ENCODE data around the gene ARHGEF17. TPM values are rescaled to one million over a fixed set of nuclear protein-coding genes. Genes with fewer than 3 reads are reported as not detected.
A peak's percentile ranks its signal among the peaks of the same experiment; 100 is the strongest.

Gene ARHGEF17
- total and polyA plus RNA-seq, 2 of the 13 experiments (the other 11 are each of a cell fraction or from before 2014, with no cell fraction given) = 10.7 to 28.8 TPM

DNA sequence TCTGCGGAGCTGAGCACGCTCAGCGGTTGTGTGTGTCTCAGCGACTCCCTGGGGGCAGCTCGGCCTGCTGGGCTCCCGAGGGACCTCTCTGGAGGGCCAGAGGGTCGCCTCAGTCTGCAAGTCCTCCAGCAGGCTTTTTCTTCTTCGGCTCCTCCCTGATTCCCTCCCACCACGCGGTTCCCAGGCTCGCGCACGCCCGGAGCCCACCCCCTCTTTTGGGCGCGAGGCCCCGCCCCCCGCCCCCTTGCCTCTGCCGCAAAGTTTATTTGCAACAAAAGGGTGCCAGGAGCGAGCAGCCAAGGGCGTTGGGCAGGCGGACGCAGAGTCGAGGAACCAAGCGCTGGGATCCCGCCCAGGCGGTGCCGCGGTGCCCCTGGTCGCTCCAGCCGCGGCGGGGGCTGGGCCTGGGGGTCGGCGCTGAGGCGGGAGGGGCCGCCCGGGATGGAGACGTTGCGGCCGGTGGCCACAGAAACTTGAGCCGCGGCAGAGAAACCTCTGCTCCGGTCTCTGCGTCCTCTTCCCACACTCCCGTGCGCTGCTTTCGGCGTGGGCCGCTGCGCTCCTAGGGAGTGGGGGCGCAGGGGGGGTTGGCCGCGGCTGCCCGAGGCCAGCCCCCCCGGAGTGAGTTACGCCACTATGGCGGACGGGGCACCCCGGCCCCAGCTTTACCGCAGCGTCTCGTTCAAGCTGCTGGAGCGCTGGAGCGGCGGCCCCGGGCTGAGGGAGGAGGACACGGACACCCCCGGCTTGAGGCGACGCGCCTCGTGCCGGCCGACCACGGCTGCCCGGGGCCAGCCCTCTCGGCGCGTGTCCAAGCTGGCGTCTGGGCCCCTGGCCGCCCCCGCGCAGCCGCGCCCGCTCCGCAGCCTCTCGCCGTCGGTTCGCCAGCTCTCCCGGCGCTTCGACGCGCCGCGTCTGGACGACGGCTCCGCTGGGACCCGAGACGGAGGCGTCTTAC lies at the start of gene ARHGEF17 (continued):
- TF ChIP-seq ARID3A (IDR thresholded peaks at IDR 0.05; ENCODE audit: low read depth, low read length) (no peak), CENPX (CRISPR knock-in tag; IDR thresholded peaks at IDR 0.05) (no peak), CHD2 (IDR thresholded peaks at IDR 0.05; ENCODE audit: low read depth, low read length) (no peak), SALL2 (CRISPR knock-in tag; IDR thresholded peaks at IDR 0.05) (peak; percentile 52), TAF1 (CRISPR knock-in tag; IDR thresholded peaks at IDR 0.05) (peak; percentile 69; the same call in 1 of the 2 replicates), ZNF274 (CRISPR knock-in tag; IDR thresholded peaks at IDR 0.05) (no peak), ZNF773 (CRISPR knock-in tag; IDR thresholded peaks at IDR 0.05; ENCODE audit: borderline replicate concordance) (no peak; the same call in 1 of the 2 replicates), ZNF607 (CRISPR knock-in tag; IDR thresholded peaks at IDR 0.05; ENCODE audit: borderline replicate concordance) (peak; percentile 43; the same call in 1 of the 2 replicates), RFX1 (IDR thresholded peaks at IDR 0.05) (no peak), SMARCE1 (IDR thresholded peaks at IDR 0.05; ENCODE audit: borderline replicate concordance) (no peak), ZNF883 (CRISPR knock-in tag; IDR thresholded peaks at IDR 0.05; ENCODE audit: not compliant biosample characterization) (no peak), ZNF430 (CRISPR knock-in tag; IDR thresholded peaks at IDR 0.05) (no peak; the same call in 1 of the 2 replicates), MIXL1 (CRISPR knock-in tag; IDR thresholded peaks at IDR 0.05) (0 out of 2 replicates have a peak, but pooled peaks have one; percentile 12), ZZZ3 (CRISPR knock-in tag; IDR thresholded peaks at IDR 0.05; ENCODE audit: borderline replicate concordance) (no peak), ZNF343 (CRISPR knock-in tag; IDR thresholded peaks at IDR 0.05) (no peak)
- TF ChIP-seq, protein P1, sequence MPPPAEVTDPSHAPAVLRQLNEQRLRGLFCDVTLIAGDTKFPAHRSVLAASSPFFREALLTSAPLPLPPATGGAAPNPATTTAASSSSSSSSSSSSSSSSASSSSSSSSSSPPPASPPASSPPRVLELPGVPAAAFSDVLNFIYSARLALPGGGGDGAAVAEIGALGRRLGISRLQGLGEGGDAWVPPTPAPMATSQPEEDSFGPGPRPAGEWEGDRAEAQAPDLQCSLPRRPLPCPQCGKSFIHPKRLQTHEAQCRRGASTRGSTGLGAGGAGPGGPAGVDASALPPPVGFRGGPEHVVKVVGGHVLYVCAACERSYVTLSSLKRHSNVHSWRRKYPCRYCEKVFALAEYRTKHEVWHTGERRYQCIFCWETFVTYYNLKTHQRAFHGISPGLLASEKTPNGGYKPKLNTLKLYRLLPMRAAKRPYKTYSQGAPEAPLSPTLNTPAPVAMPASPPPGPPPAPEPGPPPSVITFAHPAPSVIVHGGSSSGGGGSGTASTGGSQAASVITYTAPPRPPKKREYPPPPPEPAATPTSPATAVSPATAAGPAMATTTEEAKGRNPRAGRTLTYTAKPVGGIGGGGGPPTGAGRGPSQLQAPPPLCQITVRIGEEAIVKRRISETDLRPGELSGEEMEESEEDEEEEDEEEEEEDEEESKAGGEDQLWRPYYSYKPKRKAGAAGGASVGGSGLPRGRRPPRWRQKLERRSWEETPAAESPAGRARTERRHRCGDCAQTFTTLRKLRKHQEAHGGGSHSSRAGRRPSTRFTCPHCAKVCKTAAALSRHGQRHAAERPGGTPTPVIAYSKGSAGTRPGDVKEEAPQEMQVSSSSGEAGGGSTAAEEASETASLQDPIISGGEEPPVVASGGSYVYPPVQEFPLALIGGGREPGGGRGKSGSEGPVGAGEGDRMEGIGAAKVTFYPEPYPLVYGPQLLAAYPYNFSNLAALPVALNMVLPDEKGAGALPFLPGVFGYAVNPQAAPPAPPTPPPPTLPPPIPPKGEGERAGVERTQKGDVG (CRISPR knock-in tag; IDR thresholded peaks at IDR 0.05; ENCODE audit: borderline replicate concordance) = no peak
- TF ChIP-seq, protein P2, sequence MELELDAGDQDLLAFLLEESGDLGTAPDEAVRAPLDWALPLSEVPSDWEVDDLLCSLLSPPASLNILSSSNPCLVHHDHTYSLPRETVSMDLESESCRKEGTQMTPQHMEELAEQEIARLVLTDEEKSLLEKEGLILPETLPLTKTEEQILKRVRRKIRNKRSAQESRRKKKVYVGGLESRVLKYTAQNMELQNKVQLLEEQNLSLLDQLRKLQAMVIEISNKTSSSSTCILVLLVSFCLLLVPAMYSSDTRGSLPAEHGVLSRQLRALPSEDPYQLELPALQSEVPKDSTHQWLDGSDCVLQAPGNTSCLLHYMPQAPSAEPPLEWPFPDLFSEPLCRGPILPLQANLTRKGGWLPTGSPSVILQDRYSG (CRISPR knock-in tag; IDR thresholded peaks at IDR 0.05) = no peak
- TF ChIP-seq, protein P3, sequence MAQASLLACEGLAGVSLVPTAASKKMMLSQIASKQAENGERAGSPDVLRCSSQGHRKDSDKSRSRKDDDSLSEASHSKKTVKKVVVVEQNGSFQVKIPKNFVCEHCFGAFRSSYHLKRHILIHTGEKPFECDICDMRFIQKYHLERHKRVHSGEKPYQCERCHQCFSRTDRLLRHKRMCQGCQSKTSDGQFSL (CRISPR knock-in tag; IDR thresholded peaks at IDR 0.05) = no peak

Measured in HepG2 (cell line).